C4-2B (cell line): ENCODE results near the gene OR4D2.
A peak's percentile ranks its signal among the peaks of the same experiment; 100 is the strongest.

Experiments
- H3K27ac ChIP-seq: fragments of 450-650 bp; 2 replicates; pipeline ENCODE4 v1.5.1; 2017
- ZFX ChIP-seq: fragments of 450-650 bp; IDR thresholded peaks from 2 replicates; pipeline ENCODE4 v1.6.1; 2017
- TF ChIP-seq, protein P1 (sequence below): fragments of 450-650 bp; conservative IDR thresholded peaks from 2 replicates; pipeline ENCODE4 v1.5.1; 2017; ENCODE audit warnings: mild to moderate bottlenecking

OR4D2 gene

DNA sequence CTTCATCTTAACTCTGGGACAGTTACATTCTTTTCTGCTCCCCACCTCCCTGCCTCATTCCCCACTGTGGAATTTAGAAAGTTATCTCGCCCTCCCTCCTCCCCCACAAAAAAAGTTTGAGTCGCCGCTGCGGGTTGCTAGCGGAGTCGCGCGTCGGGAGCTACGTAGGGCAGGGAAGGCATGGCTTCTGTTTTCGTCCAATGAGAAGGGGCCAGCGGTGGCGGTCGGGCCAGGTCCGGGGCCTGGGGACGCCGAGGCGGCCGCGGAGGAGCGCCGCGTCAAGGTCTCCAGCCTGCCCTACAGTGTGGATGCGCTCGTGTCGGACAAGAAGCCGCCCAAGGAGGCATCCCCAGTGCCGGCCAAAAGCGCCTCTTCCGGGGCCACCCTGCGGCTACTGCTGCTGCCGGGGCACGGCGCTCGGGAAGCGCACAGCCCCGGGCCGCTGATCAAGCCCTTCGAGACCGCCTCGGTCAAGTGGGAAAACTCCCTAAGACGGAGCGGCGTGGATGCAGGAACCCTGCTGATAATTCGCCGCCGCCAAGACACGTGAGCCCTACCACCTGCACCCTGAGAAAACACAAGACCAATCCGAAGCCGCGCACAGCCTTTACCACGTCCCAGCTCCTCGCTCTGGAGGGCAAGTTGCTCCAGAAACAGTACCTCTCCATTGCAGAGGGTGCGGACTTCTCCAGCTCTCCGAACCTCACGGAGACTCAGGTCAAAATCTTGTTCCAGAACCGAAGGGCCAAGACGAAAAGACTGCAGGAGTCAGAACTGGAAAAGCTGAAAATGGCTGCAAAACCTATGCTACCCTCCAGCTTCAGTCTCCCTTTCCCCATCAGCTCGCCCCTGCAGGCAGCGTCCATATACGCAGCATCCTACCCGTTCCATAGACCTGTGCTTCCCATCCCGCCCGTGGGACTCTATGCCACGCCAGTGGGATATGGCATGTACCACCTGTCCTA is 9.7 kb upstream of the OR4D2 start:
- TF ChIP-seq, protein P1, sequence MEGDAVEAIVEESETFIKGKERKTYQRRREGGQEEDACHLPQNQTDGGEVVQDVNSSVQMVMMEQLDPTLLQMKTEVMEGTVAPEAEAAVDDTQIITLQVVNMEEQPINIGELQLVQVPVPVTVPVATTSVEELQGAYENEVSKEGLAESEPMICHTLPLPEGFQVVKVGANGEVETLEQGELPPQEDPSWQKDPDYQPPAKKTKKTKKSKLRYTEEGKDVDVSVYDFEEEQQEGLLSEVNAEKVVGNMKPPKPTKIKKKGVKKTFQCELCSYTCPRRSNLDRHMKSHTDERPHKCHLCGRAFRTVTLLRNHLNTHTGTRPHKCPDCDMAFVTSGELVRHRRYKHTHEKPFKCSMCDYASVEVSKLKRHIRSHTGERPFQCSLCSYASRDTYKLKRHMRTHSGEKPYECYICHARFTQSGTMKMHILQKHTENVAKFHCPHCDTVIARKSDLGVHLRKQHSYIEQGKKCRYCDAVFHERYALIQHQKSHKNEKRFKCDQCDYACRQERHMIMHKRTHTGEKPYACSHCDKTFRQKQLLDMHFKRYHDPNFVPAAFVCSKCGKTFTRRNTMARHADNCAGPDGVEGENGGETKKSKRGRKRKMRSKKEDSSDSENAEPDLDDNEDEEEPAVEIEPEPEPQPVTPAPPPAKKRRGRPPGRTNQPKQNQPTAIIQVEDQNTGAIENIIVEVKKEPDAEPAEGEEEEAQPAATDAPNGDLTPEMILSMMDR, result no peak
- no peak for TF ChIP-seq ZFX
- no peak overlapping the region for H3K27ac ChIP-seq

DNA sequence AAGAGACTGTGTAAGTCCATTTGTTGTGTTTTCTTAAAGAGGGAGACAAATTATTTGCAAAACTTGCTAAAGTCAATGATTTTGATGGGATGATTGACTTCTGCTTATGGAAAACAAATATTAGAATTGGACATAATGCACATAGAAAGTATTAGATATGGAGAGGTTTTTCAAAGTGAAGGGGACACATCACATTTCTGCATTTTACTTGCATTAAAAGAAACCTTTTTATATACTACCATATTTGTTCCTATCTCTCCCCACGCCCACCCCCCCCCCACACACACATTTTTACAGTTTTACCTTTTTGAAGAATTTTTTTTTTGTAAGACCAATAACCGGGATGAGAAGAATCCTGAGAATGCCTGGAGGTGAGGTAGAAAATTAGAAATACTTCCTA is 8.6 kb upstream of the OR4D2 start:
- TF ChIP-seq ZFX, result no peak
- TF ChIP-seq, protein P1, result no peak

DNA sequence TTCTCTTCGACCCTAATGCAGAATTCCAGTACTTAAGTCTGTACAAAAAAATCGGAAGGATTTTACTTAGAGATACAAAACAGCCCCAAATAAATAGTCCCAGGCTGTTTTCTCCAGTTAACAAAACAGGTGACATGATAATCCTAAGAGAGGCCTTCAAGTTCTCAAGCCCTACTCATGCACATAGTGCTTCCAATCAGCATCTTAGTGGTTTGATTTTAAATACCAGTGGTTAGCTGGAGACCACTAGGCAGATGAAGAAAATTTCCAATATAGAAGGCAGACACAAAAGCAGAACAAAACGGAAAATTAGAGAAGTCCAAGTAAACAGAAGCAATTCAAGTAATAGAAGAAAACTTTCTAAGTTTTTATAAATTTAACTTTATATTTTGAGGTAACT is 5.2 kb upstream of the OR4D2 start:
- TF ChIP-seq ZFX, result no peak
- TF ChIP-seq, protein P1, result no peak
- no peak overlapping the region for H3K27ac ChIP-seq

More for the DNA sequence above, 8.6 kb upstream of the OR4D2 start:
- no peak overlapping the region for H3K27ac ChIP-seq

DNA sequence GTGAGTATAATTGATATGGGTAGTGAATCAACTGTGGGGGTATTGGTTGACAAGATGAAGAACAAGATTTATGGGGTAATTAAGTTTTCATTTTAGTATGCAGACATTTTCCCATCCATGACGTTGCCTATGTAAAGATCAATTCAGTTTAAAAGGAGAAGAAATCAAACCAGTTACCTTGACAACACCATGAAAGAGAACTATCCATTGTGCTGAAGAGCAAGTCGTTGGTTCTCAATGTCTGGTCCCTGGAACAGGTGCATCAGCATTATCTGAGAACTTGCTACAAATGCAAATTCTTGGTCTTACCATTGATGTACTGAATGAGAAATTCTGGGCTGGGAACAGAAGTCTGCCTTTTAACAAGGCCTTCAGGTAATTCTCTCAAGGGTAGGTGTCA is 801 bp upstream of the OR4D2 start:
- TF ChIP-seq, protein P1, result no peak
- H3K27ac ChIP-seq, result no peak overlapping the region

DNA sequence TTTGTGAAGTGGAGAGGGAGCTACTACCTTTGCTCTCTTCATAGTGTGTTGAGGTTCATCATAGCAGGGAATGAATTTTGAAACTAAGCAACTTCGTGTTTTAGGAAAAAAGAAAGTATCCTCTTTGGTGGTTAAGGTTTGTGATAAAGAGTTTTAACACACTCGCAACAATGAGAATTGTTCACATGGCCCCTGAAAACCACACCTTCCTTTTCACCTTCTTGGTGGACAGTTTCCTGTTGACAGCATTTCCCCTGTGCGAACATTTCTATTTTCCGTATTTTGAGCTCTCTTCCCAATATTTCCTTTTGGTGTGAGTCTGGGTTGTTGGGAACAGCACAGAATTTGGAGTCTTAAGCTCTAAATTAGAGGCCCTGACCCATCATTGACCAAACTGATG is 3.8 kb downstream of the OR4D2 start:
- H3K27ac ChIP-seq, result no peak overlapping the region
- TF ChIP-seq, protein P1, result no peak
- no peak for TF ChIP-seq ZFX

DNA sequence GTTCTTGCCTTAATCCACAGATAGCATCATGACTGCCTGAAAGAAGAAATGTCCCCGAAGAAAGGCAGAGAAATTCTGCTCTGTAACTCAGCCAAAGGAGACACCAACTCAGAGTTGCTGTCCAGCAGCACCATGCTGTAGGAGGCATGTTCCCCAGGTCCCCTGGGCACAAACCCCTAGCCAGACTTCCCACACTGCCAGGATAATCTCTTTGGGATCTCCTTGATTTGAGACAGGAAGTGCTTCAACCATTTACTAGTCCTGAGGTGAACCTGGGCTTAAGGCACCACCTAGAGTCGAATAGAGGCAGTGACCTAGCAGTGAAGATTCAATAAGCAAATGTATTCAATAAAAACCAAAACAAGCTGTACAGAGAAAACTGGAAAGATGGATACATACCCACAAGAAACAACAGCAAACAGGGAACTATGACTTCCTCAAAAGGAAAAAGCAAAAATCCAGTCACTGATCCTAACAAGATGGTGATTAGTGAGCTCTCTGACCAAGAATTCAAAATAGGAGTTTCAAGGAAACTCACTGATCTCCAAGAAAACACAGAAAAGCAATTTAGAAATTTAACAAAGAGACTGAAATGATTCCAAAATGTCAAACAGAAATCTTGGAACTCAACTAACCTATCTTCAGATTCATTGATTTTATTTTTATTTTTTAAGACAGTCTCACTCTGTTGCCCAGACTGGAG is 5.7 kb downstream of the OR4D2 start:
- no peak for TF ChIP-seq ZFX
- TF ChIP-seq, protein P1, result peak; percentile 74
- H3K27ac ChIP-seq, result no peak overlapping the region

DNA sequence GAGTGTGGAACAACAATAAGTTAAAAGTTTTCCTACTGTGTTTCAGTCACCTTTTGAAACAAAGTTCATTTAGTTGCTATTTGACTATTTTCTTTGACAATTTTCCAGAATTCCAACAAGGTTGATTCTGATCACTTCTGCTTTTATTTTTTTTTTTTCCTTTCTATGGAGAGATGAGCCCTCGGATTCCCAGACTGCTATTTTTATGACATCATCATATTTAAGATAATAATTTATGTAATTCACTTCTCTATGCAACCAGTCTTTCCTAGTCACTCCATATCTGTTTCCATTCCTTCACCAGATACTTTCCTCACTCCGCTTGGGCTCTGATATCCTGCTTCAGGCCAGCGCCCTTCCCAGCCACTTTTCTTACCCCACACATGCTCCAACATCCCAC is 8.1 kb downstream of the OR4D2 start:
- H3K27ac ChIP-seq, result no peak overlapping the region
- TF ChIP-seq, protein P1, result no peak
- no peak for TF ChIP-seq ZFX
